Measurements from ENCODE around the gene ENHO. TPM values are rescaled to one million over a fixed set of nuclear protein-coding genes. Genes with fewer than 3 reads are reported as not detected.

Gene ENHO
- total and polyA plus RNA-seq, 10 of the 15 experiments (the other 5 are each of a cell fraction or from before 2014, with no cell fraction given) = not detected

DNA sequence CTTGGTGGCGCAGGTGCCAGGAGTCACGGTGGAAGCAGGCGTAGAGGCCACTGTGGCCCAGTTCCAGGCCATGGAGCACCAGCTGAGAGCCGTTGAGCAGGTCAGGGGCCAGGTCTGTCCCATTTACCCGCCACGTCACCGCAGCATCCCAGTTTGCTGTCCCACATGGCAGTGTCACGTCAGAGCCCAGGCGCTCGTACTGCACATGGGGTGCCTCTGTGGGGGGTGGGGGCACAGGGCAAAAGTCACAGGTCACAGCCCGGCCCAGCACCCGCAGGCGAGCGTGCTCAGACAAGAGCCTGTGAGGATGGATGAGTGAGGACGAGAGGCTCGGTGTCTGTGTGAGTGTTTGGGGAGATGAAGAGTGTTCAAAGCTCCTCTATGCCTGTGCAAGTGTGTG, 41.8 kb upstream of the ENHO start:
- no peak overlapping the region for H3K27ac ChIP-seq (ENCODE audit: control insufficient read depth, insufficient read depth)
- no peak for DNase-seq (ENCODE audit: low read depth, low spot score)
- H3K9me3 ChIP-seq (replicated peaks; ENCODE audit: control insufficient read depth, insufficient read depth, low read length) = peaks cover 6% of the 10 kb centered on the region; the same call in 2 of the 3 replicates
- ATAC-seq = no peak
- TF ChIP-seq BRCA1 (IDR thresholded peaks at IDR 0.05; ENCODE audit: low read depth, low read length) = no peak
- no peak for TF ChIP-seq RELB (IDR thresholded peaks at IDR 0.05; ENCODE audit: low read depth)
- TF ChIP-seq, protein P1, sequence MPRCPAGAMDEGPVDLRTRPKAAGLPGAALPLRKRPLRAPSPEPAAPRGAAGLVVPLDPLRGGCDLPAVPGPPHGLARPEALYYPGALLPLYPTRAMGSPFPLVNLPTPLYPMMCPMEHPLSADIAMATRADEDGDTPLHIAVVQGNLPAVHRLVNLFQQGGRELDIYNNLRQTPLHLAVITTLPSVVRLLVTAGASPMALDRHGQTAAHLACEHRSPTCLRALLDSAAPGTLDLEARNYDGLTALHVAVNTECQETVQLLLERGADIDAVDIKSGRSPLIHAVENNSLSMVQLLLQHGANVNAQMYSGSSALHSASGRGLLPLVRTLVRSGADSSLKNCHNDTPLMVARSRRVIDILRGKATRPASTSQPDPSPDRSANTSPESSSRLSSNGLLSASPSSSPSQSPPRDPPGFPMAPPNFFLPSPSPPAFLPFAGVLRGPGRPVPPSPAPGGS (IDR thresholded peaks at IDR 0.05; ENCODE audit: borderline replicate concordance, insufficient read depth, low read depth, low read length, poor library complexity, severe bottlenecking) = no peak
- TF ChIP-seq, protein P2, sequence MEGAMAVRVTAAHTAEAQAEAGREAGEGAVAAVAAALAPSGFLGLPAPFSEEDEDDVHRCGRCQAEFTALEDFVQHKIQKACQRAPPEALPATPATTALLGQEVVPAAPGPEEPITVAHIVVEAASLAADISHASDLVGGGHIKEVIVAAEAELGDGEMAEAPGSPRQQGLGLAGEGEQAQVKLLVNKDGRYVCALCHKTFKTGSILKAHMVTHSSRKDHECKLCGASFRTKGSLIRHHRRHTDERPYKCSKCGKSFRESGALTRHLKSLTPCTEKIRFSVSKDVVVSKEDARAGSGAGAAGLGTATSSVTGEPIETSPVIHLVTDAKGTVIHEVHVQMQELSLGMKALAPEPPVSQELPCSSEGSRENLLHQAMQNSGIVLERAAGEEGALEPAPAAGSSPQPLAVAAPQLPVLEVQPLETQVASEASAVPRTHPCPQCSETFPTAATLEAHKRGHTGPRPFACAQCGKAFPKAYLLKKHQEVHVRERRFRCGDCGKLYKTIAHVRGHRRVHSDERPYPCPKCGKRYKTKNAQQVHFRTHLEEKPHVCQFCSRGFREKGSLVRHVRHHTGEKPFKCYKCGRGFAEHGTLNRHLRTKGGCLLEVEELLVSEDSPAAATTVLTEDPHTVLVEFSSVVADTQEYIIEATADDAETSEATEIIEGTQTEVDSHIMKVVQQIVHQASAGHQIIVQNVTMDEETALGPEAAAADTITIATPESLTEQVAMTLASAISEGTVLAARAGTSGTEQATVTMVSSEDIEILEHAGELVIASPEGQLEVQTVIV (IDR thresholded peaks at IDR 0.05; ENCODE audit: borderline replicate concordance, partially characterized antibody) = no peak
- TF ChIP-seq ATF7 (IDR thresholded peaks at IDR 0.05; ENCODE audit: low read depth) = no peak
- no TSS peak for BruUV-seq (replicated peaks)
- no peak overlapping the region for H3K4me3 ChIP-seq
- ChIA-PET RAD21 (ENCODE audit: unreplicated experiment) (no interaction called here), POLR2A (no interaction called here), SMC1A (ENCODE audit: uncharacterized antibody, unreplicated experiment) (no interaction called here), CTCF (interaction anchor here (1.2 kb wide), 1 partner anchor 17 kb away, joined by 3 read pairs; no protein-coding TSS in a partner anchor)
- FAIRE-seq = no peak
- H3K4me2 ChIP-seq (ENCODE audit: control insufficient read depth, insufficient read depth) = no peak overlapping the region
- intact Hi-C loops (cut with micrococcal nuclease; ENCODE audit: unreplicated experiment) = no loop called here
- 62% methylated on average over 16 of the region's 16 CpGs for WGBS (ENCODE audit: insufficient coverage, insufficient replicate concordance, low lambda C conversion rate, missing lambda C conversion rate)
- no peaks in the 10 kb centered on the region for H3K79me2 ChIP-seq (ENCODE audit: control insufficient read depth, insufficient read depth, low read length)
- H4K20me1 ChIP-seq (ENCODE audit: control insufficient read depth, insufficient read depth) = peaks cover 3% of the 10 kb centered on the region; the same call in 1 of the 2 replicates
- in situ Hi-C loops (cut with MboI) = no loop called here
- no peaks in the 10 kb centered on the region for H3K4me1 ChIP-seq (ENCODE audit: control insufficient read depth, insufficient read depth, low read length)
- no peaks in the 10 kb centered on the region for H3K36me3 ChIP-seq (ENCODE audit: control insufficient read depth in 2 of 2, insufficient read depth in 2 of 2, low read length in 1 of 2)
- peaks cover 6 to 14% of the 10 kb centered on the region in 2 experiments for H3K27me3 ChIP-seq (replicated peaks in 1 of 2; ENCODE audit: control insufficient read depth in 2 of 2, insufficient read depth in 2 of 2, low read length in 1 of 2)
- H3K9ac ChIP-seq (ENCODE audit: control insufficient read depth, insufficient read depth, low read length) = no peak overlapping the region
- no peak overlapping the region for H2AFZ ChIP-seq (ENCODE audit: control insufficient read depth, low read depth, low read length)

Data from GM12878 (cell line).